ENCODE data around the gene GRB10.

Gene GRB10

GRCh38 chr7:50544992-50545391, 237.7 kb downstream of the GRB10 start:
- no peak for DNase-seq (ENCODE audit: low spot score)

- no peak for DNase-seq (ENCODE audit: low spot score)
These were observed 238.8 kb downstream of the GRB10 start for GRCh38 chr7:50543776-50544442.

- DNase-seq (ENCODE audit: low spot score), result no peak
These were observed 240.6 kb downstream of the GRB10 start for GRCh38 chr7:50542132-50542531.

- no peak for DNase-seq (ENCODE audit: low spot score)
These were observed 241.7 kb downstream of the GRB10 start for GRCh38 chr7:50540785-50541579.
